MM.1S (cell line): ENCODE measurements around the gene ERBIN.

Experiments
- DNase-seq: peaks from one replicate; pipeline ENCODE4 v3.0.0-alpha.2; 2015
- H2AFZ ChIP-seq: fragments of 300-600 bp; sonication (generic); 2 replicates; pipeline ENCODE4 v1.6.0; 2016; ENCODE audit warnings: antibody characterized with exemption, low read length
- H3F3A ChIP-seq: fragments of 300-600 bp; sonication (generic); 2 replicates; pipeline ENCODE4 v1.6.1; 2016; ENCODE audit warnings: mild to moderate bottlenecking, antibody characterized with exemption, low read length, moderate library complexity, mixed read lengths; ENCODE audit not compliant: insufficient read depth
- H3K27ac ChIP-seq: fragments of 300-600 bp; sonication (generic); 2 replicates; pipeline ENCODE4 v1.5.1; 2016; ENCODE audit warnings: mild to moderate bottlenecking, low read length
- H3K27me3 ChIP-seq: fragments of 300-600 bp; sonication (generic); replicated peaks from 2 replicates; pipeline ENCODE4 v1.6.0; 2016; ENCODE audit warnings: low read length; ENCODE audit not compliant: insufficient read depth
- H3K36me3 ChIP-seq: fragments of 300-600 bp; sonication (generic); replicated peaks from 2 replicates; pipeline ENCODE4 v1.6.1; 2016; ENCODE audit warnings: mild to moderate bottlenecking, low read length, mixed read lengths; ENCODE audit not compliant: insufficient read depth
- H3K4me1 ChIP-seq: fragments of 300-600 bp; sonication (generic); 2 replicates; pipeline ENCODE4 v1.6.1; 2016; ENCODE audit warnings: low read length, mixed read lengths
- H3K4me2 ChIP-seq: fragments of 300-600 bp; sonication (generic); 2 replicates; pipeline ENCODE4 v1.6.0; 2016; ENCODE audit warnings: low read depth, low read length
- H3K4me3 ChIP-seq: fragments of 300-600 bp; sonication (generic); 2 replicates; pipeline ENCODE4 v1.5.1; 2016; ENCODE audit warnings: low read length, mixed read lengths
- H3K79me2 ChIP-seq: fragments of 300-600 bp; sonication (generic); 2 replicates; pipeline ENCODE4 v1.6.1; 2016; ENCODE audit warnings: mixed run types, low read length, mixed read lengths
- H3K9ac ChIP-seq: fragments of 300-600 bp; sonication (generic); 2 replicates; pipeline ENCODE4 v1.6.1; 2016; ENCODE audit warnings: low read length, mixed read lengths
- H3K9me2 ChIP-seq: fragments of 300-600 bp; sonication (generic); replicated peaks from 2 replicates; pipeline ENCODE4 v1.6.1; 2016; ENCODE audit warnings: mild to moderate bottlenecking, low read length, mixed read lengths; ENCODE audit not compliant: insufficient read depth
- H3K9me3 ChIP-seq: fragments of 300-600 bp; sonication (generic); replicated peaks from 2 replicates; pipeline ENCODE4 v1.6.1; 2016; ENCODE audit warnings: mild to moderate bottlenecking, low read length, mixed read lengths; ENCODE audit not compliant: insufficient read depth
- H4K20me1 ChIP-seq: fragments of 300-600 bp; sonication (generic); 2 replicates; pipeline ENCODE4 v1.6.1; 2016; ENCODE audit warnings: mild to moderate bottlenecking, low read length, moderate library complexity, mixed read lengths; ENCODE audit not compliant: insufficient read depth
- CTCF ChIP-seq: fragments of 300-600 bp; sonication (generic); IDR thresholded peaks from 2 replicates; pipeline ENCODE4 v1.5.1; 2016; ENCODE audit warnings: antibody characterized with exemption, low read length, mixed read lengths
- EZH2 ChIP-seq: fragments of 300-600 bp; sonication (generic); optimal IDR thresholded peaks from 2 replicates; pipeline ENCODE3; 2017; ENCODE audit warnings: low read depth, mild to moderate bottlenecking, antibody characterized with exemption, low read length, mixed read lengths
- EZH2phosphoT487 ChIP-seq: fragments of 300-600 bp; sonication (generic); IDR thresholded peaks from 2 replicates; pipeline ENCODE4 v1.6.1; 2018; ENCODE audit warnings: antibody characterized with exemption, low read length

Gene ERBIN

GRCh38 chr5:65900746-65901145 is 25.6 kb upstream of the ERBIN start:
- Histone ChIP-seq H3K4me2 (no peak overlapping the region), H3K4me3 (no peak overlapping the region), H3K36me3 (no peaks in the 10 kb centered on the region), H3K9me2 (no peaks in the 10 kb centered on the region), H3K79me2 (no peaks in the 10 kb centered on the region), H3K9ac (no peak overlapping the region), H3K4me1 (peaks cover 5% of the 10 kb centered on the region), H3K9me3 (no peaks in the 10 kb centered on the region), H3K27ac (no peak overlapping the region), H4K20me1 (no peaks in the 10 kb centered on the region), H3K27me3 (no peaks in the 10 kb centered on the region), H2AFZ (no peak overlapping the region), H3F3A (no peaks in the 10 kb centered on the region)
- no peak for DNase-seq
- TF ChIP-seq CTCF = no peak
- no peak for TF ChIP-seq EZH2phosphoT487
- TF ChIP-seq EZH2 = no peak

- Histone ChIP-seq H3K27ac (no peak overlapping the region), H3K9me2 (no peaks in the 10 kb centered on the region), H3K9me3 (no peaks in the 10 kb centered on the region), H3K4me3 (no peak overlapping the region), H3K36me3 (no peaks in the 10 kb centered on the region), H3K9ac (no peak overlapping the region), H3F3A (no peaks in the 10 kb centered on the region), H4K20me1 (no peaks in the 10 kb centered on the region), H3K4me1 (no peaks in the 10 kb centered on the region), H3K4me2 (no peak overlapping the region), H2AFZ (no peak overlapping the region), H3K27me3 (no peaks in the 10 kb centered on the region), H3K79me2 (no peaks in the 10 kb centered on the region)
- TF ChIP-seq CTCF (no peak), EZH2 (no peak), EZH2phosphoT487 (no peak)
- no peak for DNase-seq
Measured at GRCh38 chr5:65902104-65902503, 24.3 kb upstream of the ERBIN start.

- Histone ChIP-seq H3K4me2 (no peak overlapping the region), H3K79me2 (no peaks in the 10 kb centered on the region), H3K9me3 (no peaks in the 10 kb centered on the region), H3K9ac (no peak overlapping the region), H4K20me1 (no peaks in the 10 kb centered on the region), H3K36me3 (no peaks in the 10 kb centered on the region), H3K27me3 (no peaks in the 10 kb centered on the region), H3K4me3 (no peak overlapping the region), H2AFZ (no peak overlapping the region), H3K9me2 (no peaks in the 10 kb centered on the region), H3K4me1 (no peaks in the 10 kb centered on the region), H3F3A (no peaks in the 10 kb centered on the region), H3K27ac (no peak overlapping the region)
- no peak for DNase-seq
- TF ChIP-seq EZH2 = no peak
- no peak for TF ChIP-seq EZH2phosphoT487
- TF ChIP-seq CTCF = no peak
Measured at GRCh38 chr5:65903581-65903980, 22.8 kb upstream of the ERBIN start.

- Histone ChIP-seq H3K27ac (no peak overlapping the region), H3K9ac (no peak overlapping the region), H3K27me3 (no peaks in the 10 kb centered on the region), H2AFZ (no peak overlapping the region), H4K20me1 (no peaks in the 10 kb centered on the region), H3K9me2 (no peaks in the 10 kb centered on the region), H3K79me2 (no peaks in the 10 kb centered on the region), H3K4me3 (no peak overlapping the region), H3K36me3 (no peaks in the 10 kb centered on the region), H3K9me3 (no peaks in the 10 kb centered on the region), H3F3A (no peaks in the 10 kb centered on the region), H3K4me1 (no peaks in the 10 kb centered on the region), H3K4me2 (no peak overlapping the region)
- no peak for DNase-seq
- TF ChIP-seq EZH2phosphoT487 = no peak
- TF ChIP-seq CTCF = no peak
- no peak for TF ChIP-seq EZH2
Measured at GRCh38 chr5:65906256-65906655, 20.1 kb upstream of the ERBIN start.
